GM19463 (cell line): Measurements from ENCODE around the gene CNN3.

Experiments used
- ATAC-seq: cut with Tn5 transposase; IDR thresholded peaks from one replicate; pipeline ENCODE4 v1.9.1; 2021; ENCODE audit warnings: mild to moderate bottlenecking, moderate library complexity; ENCODE audit not compliant: unreplicated experiment

The CNN3 gene

GRCh38 chr1:94926915-94927404 lies at the start of gene CNN3:
Gene CNN3, minus strand, starts transcription at chr1:94927110. Its CDS starts 216 bp downstream, at chr1:94926894.
- peak; percentile 84 for ATAC-seq

- ATAC-seq = no peak
Measured at GRCh38 chr1:94974824-94975223, 47.9 kb upstream of the CNN3 start.

GRCh38 chr1:94974241-94974640 lies 47.3 kb upstream of the CNN3 start:
- no peak for ATAC-seq

GRCh38 chr1:94973309-94973922 lies 46.5 kb upstream of the CNN3 start:
- ATAC-seq = no peak

GRCh38 chr1:94971491-94971924 lies 44.6 kb upstream of the CNN3 start:
- no peak for ATAC-seq

- no peak for ATAC-seq
Measured at GRCh38 chr1:94970783-94971182, 43.9 kb upstream of the CNN3 start.

GRCh38 chr1:94969137-94969536 lies 42.2 kb upstream of the CNN3 start:
- no peak for ATAC-seq

- ATAC-seq = no peak
Measured at GRCh38 chr1:94966033-94966432, 39.1 kb upstream of the CNN3 start.

- no peak for ATAC-seq
Measured at GRCh38 chr1:94963864-94964263, 37.0 kb upstream of the CNN3 start.

GRCh38 chr1:94962409-94963265 lies 35.7 kb upstream of the CNN3 start:
- ATAC-seq = peak; percentile 94

GRCh38 chr1:94961988-94962387 lies 35.1 kb upstream of the CNN3 start:
- no peak for ATAC-seq

GRCh38 chr1:94961582-94961981 lies 34.7 kb upstream of the CNN3 start:
- no peak for ATAC-seq

GRCh38 chr1:94958081-94958480 lies 31.2 kb upstream of the CNN3 start:
- no peak for ATAC-seq

- no peak for ATAC-seq
Measured at GRCh38 chr1:94955767-94956632, 29.1 kb upstream of the CNN3 start.

GRCh38 chr1:94954263-94955220 lies 27.6 kb upstream of the CNN3 start:
- no peak for ATAC-seq

- no peak for ATAC-seq
Measured at GRCh38 chr1:94953746-94954145, 26.8 kb upstream of the CNN3 start.

GRCh38 chr1:94953107-94953506 lies 26.2 kb upstream of the CNN3 start:
- no peak for ATAC-seq

GRCh38 chr1:94952539-94952938 lies 25.6 kb upstream of the CNN3 start:
- no peak for ATAC-seq

GRCh38 chr1:94951509-94952208 lies 24.7 kb upstream of the CNN3 start:
- ATAC-seq = no peak
